HepG2 (cell line): ENCODE measurements around the gene SAMD10. TPM values are rescaled to one million over a fixed set of nuclear protein-coding genes. Genes with fewer than 3 reads are reported as not detected.
A peak's percentile ranks its signal among the peaks of the same experiment; 100 is the strongest.

Experiments
- HBP1 ChIP-seq: IDR thresholded peaks from 2 replicates; pipeline ENCODE4 v1.6.1; 2016; ENCODE audit warnings: low read depth, control low read depth
- SMYD3 ChIP-seq: sonication (generic); formaldehyde crosslinking; IDR thresholded peaks from 2 replicates; pipeline ENCODE4 v1.8.1; 2023; ENCODE audit warnings: mild to moderate bottlenecking, missing genetic modification reagents
- SPEN ChIP-seq: sonication (generic); formaldehyde crosslinking; IDR thresholded peaks from 2 replicates; pipeline ENCODE4 v1.5.1; 2020; ENCODE audit warnings: low read depth, mild to moderate bottlenecking, missing genetic modification reagents
- TOPORS ChIP-seq: sonication (generic); formaldehyde crosslinking; IDR thresholded peaks from 2 replicates; pipeline ENCODE4 v1.8.0; 2023; ENCODE audit warnings: mild to moderate bottlenecking, missing genetic modification reagents
- UBTF ChIP-seq: sonication (generic); formaldehyde crosslinking; IDR thresholded peaks from 2 replicates; pipeline ENCODE4 v1.4.0; 2020; ENCODE audit warnings: mild to moderate bottlenecking, missing genetic modification reagents
- ZBTB49 ChIP-seq: sonication (generic); formaldehyde crosslinking; IDR thresholded peaks from 2 replicates; pipeline ENCODE4 v1.4.0; 2020; ENCODE audit warnings: missing genetic modification reagents, borderline replicate concordance
- ZNF597 ChIP-seq: sonication (generic); formaldehyde crosslinking; IDR thresholded peaks from 2 replicates; pipeline ENCODE4 v1.5.0; 2020; ENCODE audit warnings: missing genetic modification reagents
- polyA plus RNA-seq, 8 experiments: library from polyadenylated mRNA; depleted of rRNA in 3 of 8; stranded (reverse) in 7 of 8; unstranded in 1 of 8; fragments of >200 nt; fragmentation: Illumina TruSeq in 4 of 8; extraction: Trizol in 4 of 8; gene quantifications; 2 replicates each; pipeline versions ENCODE4 v1.2.1 to v1.2.3, GENCODE V29; 2011 to 2016; ENCODE audit warnings: low read depth in 4 of 8, missing spikeins in 1 of 8, mixed read lengths in 1 of 8; ENCODE audit not compliant: insufficient read depth in 1 of 8
- total RNA-seq, 5 experiments: library from RNA; depleted of rRNA; stranded (reverse); fragments of >200 nt; fragmentation: Illumina TruSeq; extraction: Trizol; gene quantifications; 2 replicates each; pipeline ENCODE4 v1.2.3, GENCODE V29; 2016; ENCODE audit warnings: low read depth in 1 of 5
- TF ChIP-seq, protein P1 (sequence below): sonication (generic); formaldehyde crosslinking; IDR thresholded peaks from 2 replicates; pipeline ENCODE4 v1.5.1; 2020; ENCODE audit warnings: mild to moderate bottlenecking, missing genetic modification reagents, borderline replicate concordance
- TF ChIP-seq, protein P2 (sequence below): IDR thresholded peaks from 2 replicates; pipeline ENCODE4 v1.6.1; 2012; ENCODE audit warnings: inconsistent platforms
- TF ChIP-seq, protein P3 (sequence below): sonication (generic); formaldehyde crosslinking; IDR thresholded peaks from 2 replicates; pipeline ENCODE4 v1.5.0; 2020; ENCODE audit warnings: missing genetic modification reagents

SAMD10 gene
- total and polyA plus RNA-seq, 2 of the 13 experiments (the other 11 are each of a cell fraction or from before 2014, with no cell fraction given): 6.1 to 11.0 TPM

DNA sequence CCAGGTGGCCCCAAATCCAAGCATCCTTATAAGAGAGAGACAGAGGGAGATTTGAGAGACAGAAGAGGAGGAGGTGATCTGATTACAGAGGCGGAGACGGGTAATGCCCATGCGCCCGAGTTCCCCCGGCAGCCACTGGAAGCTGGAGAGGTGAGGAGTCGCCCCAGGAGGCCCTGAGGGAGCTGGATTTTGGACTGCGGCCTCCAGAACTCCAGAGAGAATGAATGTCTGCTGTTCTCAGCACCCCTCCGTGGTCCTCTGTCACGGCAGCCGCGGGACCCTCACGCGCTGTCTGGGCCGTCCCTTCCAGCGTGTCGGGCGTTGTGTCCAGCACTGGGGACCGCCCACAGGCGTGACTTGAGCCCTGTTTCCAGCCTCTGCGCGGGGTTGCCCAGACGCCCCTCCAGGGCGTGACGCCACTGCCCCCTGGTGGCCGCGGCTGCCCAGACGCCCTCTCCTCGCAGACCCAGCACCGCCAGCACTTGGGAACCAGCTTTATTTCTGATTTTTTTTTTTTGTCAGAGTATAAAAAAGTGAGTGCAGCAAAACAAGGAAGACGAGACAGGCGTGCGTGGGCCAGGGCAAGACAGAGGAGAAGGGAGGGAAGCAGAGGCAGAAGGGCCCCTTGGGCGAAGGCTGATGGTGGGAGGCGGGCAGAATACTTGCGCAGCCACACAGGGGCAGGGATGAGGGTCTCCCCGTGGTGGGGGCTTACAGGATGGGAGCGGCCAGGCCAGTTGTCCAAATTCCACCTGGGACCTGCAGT is 5.6 kb downstream of the SAMD10 start (continued):
- TF ChIP-seq, protein P1, sequence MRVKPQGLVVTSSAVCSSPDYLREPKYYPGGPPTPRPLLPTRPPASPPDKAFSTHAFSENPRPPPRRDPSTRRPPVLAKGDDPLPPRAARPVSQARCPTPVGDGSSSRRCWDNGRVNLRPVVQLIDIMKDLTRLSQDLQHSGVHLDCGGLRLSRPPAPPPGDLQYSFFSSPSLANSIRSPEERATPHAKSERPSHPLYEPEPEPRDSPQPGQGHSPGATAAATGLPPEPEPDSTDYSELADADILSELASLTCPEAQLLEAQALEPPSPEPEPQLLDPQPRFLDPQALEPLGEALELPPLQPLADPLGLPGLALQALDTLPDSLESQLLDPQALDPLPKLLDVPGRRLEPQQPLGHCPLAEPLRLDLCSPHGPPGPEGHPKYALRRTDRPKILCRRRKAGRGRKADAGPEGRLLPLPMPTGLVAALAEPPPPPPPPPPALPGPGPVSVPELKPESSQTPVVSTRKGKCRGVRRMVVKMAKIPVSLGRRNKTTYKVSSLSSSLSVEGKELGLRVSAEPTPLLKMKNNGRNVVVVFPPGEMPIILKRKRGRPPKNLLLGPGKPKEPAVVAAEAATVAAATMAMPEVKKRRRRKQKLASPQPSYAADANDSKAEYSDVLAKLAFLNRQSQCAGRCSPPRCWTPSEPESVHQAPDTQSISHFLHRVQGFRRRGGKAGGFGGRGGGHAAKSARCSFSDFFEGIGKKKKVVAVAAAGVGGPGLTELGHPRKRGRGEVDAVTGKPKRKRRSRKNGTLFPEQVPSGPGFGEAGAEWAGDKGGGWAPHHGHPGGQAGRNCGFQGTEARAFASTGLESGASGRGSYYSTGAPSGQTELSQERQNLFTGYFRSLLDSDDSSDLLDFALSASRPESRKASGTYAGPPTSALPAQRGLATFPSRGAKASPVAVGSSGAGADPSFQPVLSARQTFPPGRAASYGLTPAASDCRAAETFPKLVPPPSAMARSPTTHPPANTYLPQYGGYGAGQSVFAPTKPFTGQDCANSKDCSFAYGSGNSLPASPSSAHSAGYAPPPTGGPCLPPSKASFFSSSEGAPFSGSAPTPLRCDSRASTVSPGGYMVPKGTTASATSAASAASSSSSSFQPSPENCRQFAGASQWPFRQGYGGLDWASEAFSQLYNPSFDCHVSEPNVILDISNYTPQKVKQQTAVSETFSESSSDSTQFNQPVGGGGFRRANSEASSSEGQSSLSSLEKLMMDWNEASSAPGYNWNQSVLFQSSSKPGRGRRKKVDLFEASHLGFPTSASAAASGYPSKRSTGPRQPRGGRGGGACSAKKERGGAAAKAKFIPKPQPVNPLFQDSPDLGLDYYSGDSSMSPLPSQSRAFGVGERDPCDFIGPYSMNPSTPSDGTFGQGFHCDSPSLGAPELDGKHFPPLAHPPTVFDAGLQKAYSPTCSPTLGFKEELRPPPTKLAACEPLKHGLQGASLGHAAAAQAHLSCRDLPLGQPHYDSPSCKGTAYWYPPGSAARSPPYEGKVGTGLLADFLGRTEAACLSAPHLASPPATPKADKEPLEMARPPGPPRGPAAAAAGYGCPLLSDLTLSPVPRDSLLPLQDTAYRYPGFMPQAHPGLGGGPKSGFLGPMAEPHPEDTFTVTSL (CRISPR knock-in tag): 0 out of 2 replicates have a peak, but pooled peaks have one; percentile 19
- peak; percentile 34; the same call in 1 of the 2 replicates for TF ChIP-seq ZBTB49 (CRISPR knock-in tag)
- peak; percentile 85 for TF ChIP-seq SPEN (CRISPR knock-in tag)
- TF ChIP-seq, protein P2, sequence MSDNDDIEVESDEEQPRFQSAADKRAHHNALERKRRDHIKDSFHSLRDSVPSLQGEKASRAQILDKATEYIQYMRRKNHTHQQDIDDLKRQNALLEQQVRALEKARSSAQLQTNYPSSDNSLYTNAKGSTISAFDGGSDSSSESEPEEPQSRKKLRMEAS: peak; percentile 93
- peak; percentile 72; the same call in 1 of the 2 replicates for TF ChIP-seq HBP1 (CRISPR knock-in tag)
- TF ChIP-seq, protein P3, sequence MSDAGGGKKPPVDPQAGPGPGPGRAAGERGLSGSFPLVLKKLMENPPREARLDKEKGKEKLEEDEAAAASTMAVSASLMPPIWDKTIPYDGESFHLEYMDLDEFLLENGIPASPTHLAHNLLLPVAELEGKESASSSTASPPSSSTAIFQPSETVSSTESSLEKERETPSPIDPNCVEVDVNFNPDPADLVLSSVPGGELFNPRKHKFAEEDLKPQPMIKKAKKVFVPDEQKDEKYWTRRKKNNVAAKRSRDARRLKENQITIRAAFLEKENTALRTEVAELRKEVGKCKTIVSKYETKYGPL: peak; percentile 70; the same call in 1 of the 2 replicates
- no peak; the same call in 1 of the 2 replicates for TF ChIP-seq TOPORS (CRISPR knock-in tag)
- TF ChIP-seq SMYD3 (CRISPR knock-in tag): no peak
- peak; percentile 73 for TF ChIP-seq UBTF (CRISPR knock-in tag)
- 0 out of 2 replicates have a peak, but pooled peaks have one; percentile 45 for TF ChIP-seq ZNF597 (CRISPR knock-in tag)
